Trophoblast cell (in vitro differentiated cells and primary cell): ENCODE results near the gene SUSD4.

ENCODE experiments used
- DNase-seq, 2 donors: peaks; one replicate each; pipeline ENCODE4 v3.0.0-alpha.2; 2016
- H2AFZ ChIP-seq: 2 replicates; pipeline ENCODE4 v1.6.1; 2013; ENCODE audit warnings: low read length, moderate library complexity, mild to moderate bottlenecking; ENCODE audit not compliant: insufficient read depth, poor library complexity
- H2AK5ac ChIP-seq: 2 replicates; pipeline ENCODE4 v1.6.1; 2013; ENCODE audit warnings: mild to moderate bottlenecking, low read length
- H2BK120ac ChIP-seq: 2 replicates; pipeline ENCODE4 v1.6.1; 2013; ENCODE audit warnings: low read length, mild to moderate bottlenecking, moderate library complexity; ENCODE audit not compliant: insufficient read depth, poor library complexity
- H2BK12ac ChIP-seq: 2 replicates; pipeline ENCODE4 v1.6.1; 2013; ENCODE audit warnings: mild to moderate bottlenecking, low read length, moderate library complexity
- H2BK5ac ChIP-seq: 2 replicates; pipeline ENCODE4 v1.6.1; 2013; ENCODE audit warnings: low read length, low read depth, moderate library complexity, mild to moderate bottlenecking; ENCODE audit not compliant: poor library complexity
- H3K14ac ChIP-seq: 2 replicates; pipeline ENCODE4 v1.6.1; 2013; ENCODE audit warnings: mild to moderate bottlenecking, low read length
- H3K18ac ChIP-seq: 2 replicates; pipeline ENCODE4 v1.6.1; 2013; ENCODE audit warnings: mild to moderate bottlenecking, low read length
- H3K23ac ChIP-seq: 2 replicates; pipeline ENCODE4 v1.6.1; 2013; ENCODE audit warnings: low read length
- H3K27ac ChIP-seq: 2 replicates; pipeline ENCODE4 v1.5.1; 2013; ENCODE audit warnings: low read depth, mild to moderate bottlenecking, inconsistent platforms, low read length, moderate library complexity
- H3K27me3 ChIP-seq: 2 replicates; pipeline ENCODE4 v1.6.1; 2013; ENCODE audit warnings: inconsistent platforms, mild to moderate bottlenecking, low read length, moderate library complexity; ENCODE audit not compliant: insufficient read depth
- H3K36me3 ChIP-seq, 2 experiments: 1 replicate in 1 of 2; 2 replicates in 1 of 2; pipeline ENCODE4 v1.6.1; 2013; ENCODE audit warnings: low read length in 2 of 2, mild to moderate bottlenecking in 2 of 2, moderate library complexity in 1 of 2; ENCODE audit not compliant: insufficient read depth in 2 of 2, control insufficient read depth in 1 of 2
- H3K4ac ChIP-seq: 2 replicates; pipeline ENCODE4 v1.6.1; 2013; ENCODE audit warnings: low read depth, mild to moderate bottlenecking, low read length, moderate library complexity
- H3K4me1 ChIP-seq, 2 experiments: 1 replicate in 1 of 2; 2 replicates in 1 of 2; pipeline ENCODE4 v1.6.1; 2013; ENCODE audit warnings: low read length in 2 of 2, mild to moderate bottlenecking in 2 of 2, moderate library complexity in 1 of 2; ENCODE audit not compliant: insufficient read depth in 2 of 2, control insufficient read depth in 1 of 2
- H3K4me2 ChIP-seq: 2 replicates; pipeline ENCODE4 v1.6.1; 2013; ENCODE audit warnings: inconsistent platforms, mild to moderate bottlenecking, low read length, moderate library complexity
- H3K4me3 ChIP-seq: 2 replicates; pipeline ENCODE4 v1.5.1; 2013; ENCODE audit warnings: mild to moderate bottlenecking, low read depth, low read length, inconsistent platforms
- H3K79me1 ChIP-seq: one replicate; pipeline ENCODE4 v1.6.1; 2013; ENCODE audit warnings: low read length
- H3K79me2 ChIP-seq: 2 replicates; pipeline ENCODE4 v1.6.1; 2013; ENCODE audit warnings: low read length, mild to moderate bottlenecking; ENCODE audit not compliant: control insufficient read depth, insufficient read depth, poor library complexity
- H3K9ac ChIP-seq: 2 replicates; pipeline ENCODE4 v1.6.1; 2013; ENCODE audit warnings: mild to moderate bottlenecking, low read length
- H3K9me3 ChIP-seq: 2 replicates; pipeline ENCODE4 v1.6.1; 2013; ENCODE audit warnings: low read depth, mild to moderate bottlenecking, control low read depth, inconsistent platforms, low read length; ENCODE audit not compliant: insufficient read depth
- H4K12ac ChIP-seq: 2 replicates; pipeline ENCODE4 v1.6.1; 2013; ENCODE audit warnings: low read depth, mild to moderate bottlenecking, low read length, moderate library complexity
- H4K8ac ChIP-seq: 2 replicates; pipeline ENCODE4 v1.6.1; 2013; ENCODE audit warnings: low read depth, mild to moderate bottlenecking, low read length, moderate library complexity
- H4K91ac ChIP-seq: one replicate; pipeline ENCODE4 v1.6.1; 2013; ENCODE audit warnings: low read depth, mild to moderate bottlenecking, low read length, moderate library complexity
- WGBS: extraction: QIAGEN DNeasy Blood & Tissue Kit; methylation state at CpG from one replicate; pipeline ENCODE4 v1.1.7; 2013; ENCODE audit warnings: missing lambda C conversion rate; ENCODE audit not compliant: insufficient read length, insufficient coverage; ENCODE audit errors: extremely low coverage; 5-methylcytosine and 5-hydroxymethylcytosine counted together

Gene SUSD4

GRCh38 chr1:223340637-223341036, 23.3 kb downstream of the SUSD4 start:
- no peaks in the 10 kb centered on the region for H3K9me3 ChIP-seq
- no peak overlapping the region for H2BK12ac ChIP-seq
- H3K18ac ChIP-seq, result no peak overlapping the region
- H3K27me3 ChIP-seq, result no peaks in the 10 kb centered on the region
- WGBS, result no CpG with 5 or more reads among the region's 3 CpGs
- no peak overlapping the region for H2AFZ ChIP-seq
- H3K27ac ChIP-seq, result no peak overlapping the region
- no peaks in the 10 kb centered on the region for H3K79me2 ChIP-seq
- no peak overlapping the region for H3K23ac ChIP-seq
- H3K4me2 ChIP-seq, result no peak overlapping the region
- no peak overlapping the region for H3K4ac ChIP-seq
- H4K12ac ChIP-seq, result no peak overlapping the region
- no peak for DNase-seq
- H4K91ac ChIP-seq, result no peak overlapping the region
- no peak overlapping the region for H2AK5ac ChIP-seq
- no peak overlapping the region for H4K8ac ChIP-seq
- H3K9ac ChIP-seq, result no peak overlapping the region
- H3K14ac ChIP-seq, result no peak overlapping the region
- no peak overlapping the region for H2BK120ac ChIP-seq
- peaks cover 12 to 18% of the 10 kb centered on the region in 2 experiments for H3K4me1 ChIP-seq
- H3K36me3 ChIP-seq, result no peaks in the 10 kb centered on the region
- no peaks in the 10 kb centered on the region for H3K79me1 ChIP-seq
- H3K4me3 ChIP-seq, result no peak overlapping the region
- H2BK5ac ChIP-seq, result no peak overlapping the region

- no peak overlapping the region for H3K4ac ChIP-seq
- DNase-seq, result no peak
- no peaks in the 10 kb centered on the region for H3K79me1 ChIP-seq
- H2BK120ac ChIP-seq, result no peak overlapping the region
- H3K27ac ChIP-seq, result no peak overlapping the region
- no peak overlapping the region for H3K23ac ChIP-seq
- H3K4me1 ChIP-seq, result peaks cover 12 to 18% of the 10 kb centered on the region in 2 experiments
- H4K12ac ChIP-seq, result no peak overlapping the region
- WGBS, result no CpG with 5 or more reads among the region's 7 CpGs
- no peak overlapping the region for H3K14ac ChIP-seq
- no peak overlapping the region for H3K4me2 ChIP-seq
- no peak overlapping the region for H2BK12ac ChIP-seq
- H3K4me3 ChIP-seq, result no peak overlapping the region
- no peak overlapping the region for H3K9ac ChIP-seq
- H4K8ac ChIP-seq, result no peak overlapping the region
- H2BK5ac ChIP-seq, result no peak overlapping the region
- H3K27me3 ChIP-seq, result no peaks in the 10 kb centered on the region
- no peak overlapping the region for H4K91ac ChIP-seq
- H2AK5ac ChIP-seq, result no peak overlapping the region
- no peaks in the 10 kb centered on the region for H3K36me3 ChIP-seq
- H3K18ac ChIP-seq, result no peak overlapping the region
- no peaks in the 10 kb centered on the region for H3K9me3 ChIP-seq
- H2AFZ ChIP-seq, result no peak overlapping the region
- no peaks in the 10 kb centered on the region for H3K79me2 ChIP-seq
These were observed 24.1 kb downstream of the SUSD4 start for GRCh38 chr1:223339861-223340260.

GRCh38 chr1:223338811-223339746, 24.9 kb downstream of the SUSD4 start:
- no CpG with 5 or more reads among the region's 12 CpGs for WGBS
- Histone ChIP-seq H2BK120ac (no peak overlapping the region), H2AFZ (no peak overlapping the region), H3K36me3 (no peaks in the 10 kb centered on the region), H3K27me3 (no peaks in the 10 kb centered on the region), H3K79me1 (no peaks in the 10 kb centered on the region), H3K27ac (no peak overlapping the region), H2BK12ac (no peak overlapping the region), H3K4me2 (no peak overlapping the region), H2BK5ac (no peak overlapping the region), H3K23ac (no peak overlapping the region), H3K4me3 (no peak overlapping the region), H3K14ac (no peak overlapping the region), H3K79me2 (no peaks in the 10 kb centered on the region), H2AK5ac (no peak overlapping the region), H3K9ac (no peak overlapping the region), H4K8ac (no peak overlapping the region), H4K12ac (no peak overlapping the region), H3K18ac (no peak overlapping the region), H3K9me3 (no peaks in the 10 kb centered on the region), H4K91ac (no peak overlapping the region), H3K4ac (no peak overlapping the region), H3K4me1 (peaks cover 12 to 18% of the 10 kb centered on the region in 2 experiments)
- no peak for DNase-seq

GRCh38 chr1:223337174-223337869, 26.7 kb downstream of the SUSD4 start:
- Histone ChIP-seq H3K27ac (no peak overlapping the region), H3K4me2 (no peak overlapping the region), H3K36me3 (no peaks in the 10 kb centered on the region), H3K27me3 (no peaks in the 10 kb centered on the region), H3K18ac (no peak overlapping the region), H3K79me2 (no peaks in the 10 kb centered on the region), H3K9me3 (no peaks in the 10 kb centered on the region), H2BK120ac (no peak overlapping the region), H3K4me1 (peaks cover 12 to 18% of the 10 kb centered on the region in 2 experiments), H4K91ac (no peak overlapping the region), H4K12ac (no peak overlapping the region), H3K23ac (no peak overlapping the region), H2BK12ac (no peak overlapping the region), H2AFZ (no peak overlapping the region), H3K9ac (no peak overlapping the region), H2AK5ac (no peak overlapping the region), H4K8ac (no peak overlapping the region), H3K14ac (no peak overlapping the region), H2BK5ac (no peak overlapping the region), H3K4me3 (no peak overlapping the region), H3K79me1 (no peaks in the 10 kb centered on the region), H3K4ac (no peak overlapping the region)
- WGBS, result no CpG with 5 or more reads among the region's 6 CpGs
- no peak for DNase-seq
